ENCODE measurements around the gene CTNNBIP1. TPM values are rescaled to one million over a fixed set of nuclear protein-coding genes. Genes with fewer than 3 reads are reported as not detected.
A peak's percentile ranks its signal among the peaks of the same experiment; 100 is the strongest.

CTNNBIP1 gene
- total RNA-seq, 1 experiment from 2014 or later, result 31.3 TPM

- TF ChIP-seq SP1 (IDR thresholded peaks at IDR 0.05; ENCODE audit: low read depth) (peak; percentile 98), JUND (IDR thresholded peaks at IDR 0.05) (peak; percentile 96), POLR2A (IDR thresholded peaks at IDR 0.05; ENCODE audit: borderline replicate concordance, extremely low read depth, insufficient read depth, insufficient read length) (no peak), CEBPB (IDR thresholded peaks at IDR 0.05; ENCODE audit: low read depth) (peak; percentile 80)
Measured at GRCh38 chr1:9892563-9893528, 17.2 kb downstream of the CTNNBIP1 start (continued).

- intact Hi-C loops (cut with micrococcal nuclease), result no loop called here
- TF ChIP-seq YY1 (IDR thresholded peaks at IDR 0.05; ENCODE audit: extremely low read depth, insufficient replicate concordance, low read depth, low read length) (no peak), POLR2A (IDR thresholded peaks at IDR 0.05; ENCODE audit: borderline replicate concordance, extremely low read depth, insufficient read depth, insufficient read length) (no peak), ELF1 (IDR thresholded peaks at IDR 0.05; ENCODE audit: borderline replicate concordance, low read depth) (no peak), JUND (IDR thresholded peaks at IDR 0.05) (no peak), CEBPB (IDR thresholded peaks at IDR 0.05; ENCODE audit: low read depth) (no peak), FOSL1 (IDR thresholded peaks at IDR 0.05; ENCODE audit: low read depth) (no peak), EGR1 (IDR thresholded peaks at IDR 0.05; ENCODE audit: low read depth) (no peak), ZFX (IDR thresholded peaks at IDR 0.05) (no peak), RAD21 (IDR thresholded peaks at IDR 0.05; ENCODE audit: low read depth) (no peak), ZNF274 (IDR thresholded peaks at IDR 0.05; ENCODE audit: low read depth, low read length) (no peak)
- TF ChIP-seq, protein P1, sequence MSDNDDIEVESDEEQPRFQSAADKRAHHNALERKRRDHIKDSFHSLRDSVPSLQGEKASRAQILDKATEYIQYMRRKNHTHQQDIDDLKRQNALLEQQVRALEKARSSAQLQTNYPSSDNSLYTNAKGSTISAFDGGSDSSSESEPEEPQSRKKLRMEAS (IDR thresholded peaks at IDR 0.05), result no peak
- TF ChIP-seq, protein P2, sequence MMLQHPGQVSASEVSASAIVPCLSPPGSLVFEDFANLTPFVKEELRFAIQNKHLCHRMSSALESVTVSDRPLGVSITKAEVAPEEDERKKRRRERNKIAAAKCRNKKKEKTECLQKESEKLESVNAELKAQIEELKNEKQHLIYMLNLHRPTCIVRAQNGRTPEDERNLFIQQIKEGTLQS (IDR thresholded peaks at IDR 0.05), result no peak
- no peaks in the 10 kb centered on the region for H3K9me3 ChIP-seq (ENCODE audit: control insufficient read depth in 1 of 2, insufficient read depth in 1 of 2, low read depth in 1 of 2, low read length in 2 of 2)
- peak overlapping the region in 1 of 2 experiments; percentile 14; a peak in 1 of 4 replicates for H3K4me3 ChIP-seq (replicated peaks in 1 of 2; ENCODE audit: low read depth in 1 of 2, low read length in 2 of 2)
- H3K27me3 ChIP-seq (ENCODE audit: insufficient read depth, low read length), result no peaks in the 10 kb centered on the region
- ATAC-seq, result no peak
- H3K4me1 ChIP-seq (ENCODE audit: control insufficient read depth in 1 of 2, insufficient read depth in 2 of 2, low read length in 2 of 2), result peaks cover 57 to 86% of the 10 kb centered on the region in 2 experiments
- H3K79me2 ChIP-seq (ENCODE audit: insufficient read depth, low read length), result no peaks in the 10 kb centered on the region
- no peak overlapping the region for H2AFZ ChIP-seq (ENCODE audit: low read depth, low read length, poor library complexity, severe bottlenecking)
- peak overlapping the region; percentile 72 for H3K4me2 ChIP-seq (ENCODE audit: low read length)
- no peaks in the 10 kb centered on the region for H3K9me2 ChIP-seq (ENCODE audit: insufficient read depth)
- CTCF ChIA-PET, result interaction anchor here (0.7 kb wide), 1 partner anchor 13 kb away, joined by 3 read pairs; no protein-coding TSS in a partner anchor
- DNase-seq (ENCODE audit: low read depth, low spot score), result no peak
- H3K9ac ChIP-seq (ENCODE audit: low read length), result peak overlapping the region; percentile 30
- no peaks in the 10 kb centered on the region for H4K20me1 ChIP-seq (ENCODE audit: insufficient read depth)
- BruUV-seq (replicated peaks), result no TSS peak
- H3K36me3 ChIP-seq (ENCODE audit: control insufficient read depth in 1 of 2, insufficient read depth in 2 of 2, low read length in 2 of 2), result no peaks in the 10 kb centered on the region
- RAD21 ChIA-PET (ENCODE audit: low non-redundant PET in 1 of 2, low total read pairs in 2 of 2, uncharacterized antibody in 2 of 2, unreplicated experiment in 2 of 2), result no interaction called here
- POLR2A ChIA-PET, result interaction anchor here (1.0 to 1.6 kb wide), 2 partner anchors 12 to 20 kb away, joined by 3 to 4 read pairs; no protein-coding TSS in a partner anchor
- H3K27ac ChIP-seq (ENCODE audit: low read depth, low read length), result peak overlapping the region; percentile 90
Measured at GRCh38 chr1:9891207-9891606, 18.9 kb downstream of the CTNNBIP1 start.

Data from HCT116 (cell line).